SH-SY5Y (cell line): ENCODE results near the gene STX10.

Source experiments
- GATA2 ChIP-seq: IDR thresholded peaks from 2 replicates; pipeline ENCODE4 v1.6.1; 2011; ENCODE audit warnings: mild to moderate bottlenecking, low read depth, low read length
- GATA3 ChIP-seq: IDR thresholded peaks from 2 replicates; pipeline ENCODE4 v1.6.1; 2011; ENCODE audit warnings: low read depth, mild to moderate bottlenecking, low read length, moderate library complexity

DNA sequence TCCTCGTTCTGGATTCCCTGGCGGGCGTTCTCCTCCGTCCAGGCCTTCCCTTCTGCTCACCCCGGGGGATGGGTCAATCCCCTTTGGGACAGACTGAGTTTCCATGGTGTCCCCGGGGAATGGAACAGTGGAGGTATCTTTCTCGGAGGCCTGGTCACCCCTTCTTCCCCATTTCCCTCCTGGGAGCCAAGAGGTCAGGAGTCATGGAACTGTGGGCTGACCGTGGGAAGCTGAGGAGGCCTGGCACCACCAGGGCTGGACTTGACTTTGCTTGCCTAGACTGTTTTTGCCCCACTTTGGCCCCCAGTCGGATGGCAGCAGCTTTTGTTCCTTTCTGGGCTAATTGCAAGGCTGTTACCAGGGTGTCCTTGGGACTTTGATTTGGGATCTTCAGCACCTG is 30.1 kb downstream of the STX10 start:
- TF ChIP-seq GATA2 (no peak), GATA3 (no peak)
